ENCODE measurements around the gene TP53RK. TPM values are rescaled to one million over a fixed set of nuclear protein-coding genes. Genes with fewer than 3 reads are reported as not detected.

Gene TP53RK
- total and polyA plus RNA-seq, 2 donors (not counting 1 experiment from before 2014, with no cell fraction given) = 3.1 to 22.5 TPM

GRCh38 chr20:46670585-46671584 lies 18.4 kb downstream of the TP53RK start:
- H3K9me3 Mint-ChIP-seq (ENCODE audit: insufficient read depth) = peaks cover 7% of the 10 kb centered on the region

More at GRCh38 chr20:46670585-46671584, 18.4 kb downstream of the TP53RK start:
- WGBS (ENCODE audit: insufficient coverage) = 85% methylated on average over 2 of the region's 3 CpGs
- H3K4me3 Mint-ChIP-seq = no peak overlapping the region
- TF ChIP-seq EZH2 (IDR thresholded peaks at IDR 0.05; ENCODE audit: borderline replicate concordance, insufficient read depth, low read depth, low read length, poor library complexity, severe bottlenecking) (no peak), CTCF (IDR thresholded peaks at IDR 0.05) (no peak)
- Histone ChIP-seq H3K9ac (ENCODE audit: low read length) (no peak overlapping the region), H3K36me3 (replicated peaks in 1 of 2; ENCODE audit: control extremely low read depth in 1 of 2, control insufficient read depth in 1 of 2, extremely low read depth in 1 of 2, insufficient read depth in 2 of 2, low read length in 1 of 2) (no peaks in the 10 kb centered on the region), H3K79me2 (ENCODE audit: control insufficient read depth, insufficient read depth, low read length) (no peaks in the 10 kb centered on the region), H3K4me1 (ENCODE audit: control insufficient read depth in 2 of 2, insufficient read depth in 2 of 2, low read length in 2 of 2) (no peaks in the 10 kb centered on the region), H3K27me3 (replicated peaks in 1 of 4; ENCODE audit: control extremely low read depth in 1 of 4, control insufficient read depth in 3 of 4, insufficient read depth in 4 of 4, low read length in 3 of 4) (peaks cover 0 to 2% (median 0%) of the 10 kb centered on the region in 4 experiments), H3K4me3 (ENCODE audit: control extremely low read depth in 1 of 5, extremely low read depth in 1 of 5, insufficient read depth in 1 of 5, low read depth in 2 of 5, low read length in 4 of 5) (no peak overlapping the region), H3K4me2 (replicated peaks; ENCODE audit: low read depth, low read length, poor library complexity, severe bottlenecking) (no peak overlapping the region), H3K9me3 (ENCODE audit: control extremely low read depth in 1 of 3, control insufficient read depth in 2 of 3, insufficient read depth in 1 of 3, low read length in 2 of 3) (peaks cover 0 to 12% (median 9%) of the 10 kb centered on the region in 3 donors), H3K27ac (ENCODE audit: low read length in 2 of 2) (no peak overlapping the region), H4K20me1 (ENCODE audit: control insufficient read depth, insufficient read depth, low read length, poor library complexity, severe bottlenecking) (no peaks in the 10 kb centered on the region), H2AFZ (ENCODE audit: insufficient read depth, low read depth, low read length, poor library complexity, severe bottlenecking) (no peak overlapping the region)
- ChIA-PET CTCF (interaction anchor here (0.9 kb wide), 1 partner anchor 10 kb away, joined by 3 read pairs; no protein-coding TSS in a partner anchor), POLR2A (no interaction called here)
- DNase-seq (no peak), ATAC-seq (ENCODE audit: low read depth) (no peak)
- peaks cover 6% of the 10 kb centered on the region for H3K27me3 Mint-ChIP-seq
- H3K4me1 Mint-ChIP-seq = no peaks in the 10 kb centered on the region
- H3K27ac Mint-ChIP-seq = no peak overlapping the region
- intact Hi-C loops (cut with micrococcal nuclease) = no loop called here

Data from B cell (primary cell).